ENCODE data around the gene PNLIPRP1.

PNLIPRP1 gene

GRCh38 chr10:116590590-116591444, at the start of gene PNLIPRP1:
TSS of gene PNLIPRP1 (plus strand) at chr10:116590959. CDS start at chr10:116591130, 171 bp downstream.
- DNase-seq (ENCODE audit: low read depth): no peak

DNA sequence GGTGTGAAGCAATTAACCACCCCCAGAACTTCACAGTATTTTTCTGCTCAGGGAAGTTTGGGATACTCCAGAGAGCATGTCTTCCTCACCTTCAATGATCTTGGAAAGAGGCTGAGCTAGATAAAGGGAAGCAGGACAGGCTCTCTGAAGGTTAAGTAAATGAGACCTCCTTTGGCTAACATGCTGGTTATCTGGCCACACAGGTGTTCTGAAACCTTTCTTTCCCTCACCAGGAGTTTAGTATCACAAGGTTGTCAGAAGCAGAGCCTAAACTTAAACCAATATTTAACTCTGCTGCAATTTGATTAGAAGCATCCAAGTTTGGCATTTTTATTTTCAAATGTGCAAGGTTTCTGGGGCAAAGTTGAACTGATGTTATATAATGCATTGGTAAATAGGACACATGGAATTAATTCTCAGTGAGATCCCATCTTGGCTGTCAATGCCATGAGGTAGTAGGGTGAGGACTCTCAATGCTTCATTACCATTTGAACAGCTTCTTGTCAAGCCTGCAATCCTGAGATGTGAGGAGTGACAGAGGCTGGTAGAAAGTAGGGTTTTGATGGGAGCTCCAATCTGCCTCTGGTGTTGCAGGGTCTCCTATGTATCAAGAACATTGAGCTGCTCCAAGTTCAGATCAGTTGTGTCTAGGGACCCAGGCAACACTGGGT, 48.6 kb upstream of the PNLIPRP1 start:
- no peak for DNase-seq (ENCODE audit: low read depth)

DNA sequence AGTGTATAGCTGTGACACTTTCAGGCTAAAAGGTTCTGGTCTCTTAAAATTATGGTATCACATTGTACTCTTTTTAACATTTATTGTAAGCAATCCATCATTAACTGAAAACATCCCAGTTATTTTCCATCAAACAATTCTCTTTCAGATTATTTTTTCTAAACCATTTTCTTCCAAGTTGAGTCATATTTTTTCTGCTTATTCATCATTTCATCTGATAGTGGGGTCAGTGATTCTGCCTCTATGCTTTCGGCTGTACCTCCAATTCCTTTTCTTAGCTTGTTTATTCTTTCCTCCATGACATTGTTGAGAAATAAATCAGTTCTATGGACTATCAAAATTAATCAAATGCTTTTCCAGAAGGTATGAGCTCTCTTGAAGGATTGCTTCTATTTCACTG, 45.6 kb upstream of the PNLIPRP1 start:
- DNase-seq (ENCODE audit: low read depth): no peak

DNA sequence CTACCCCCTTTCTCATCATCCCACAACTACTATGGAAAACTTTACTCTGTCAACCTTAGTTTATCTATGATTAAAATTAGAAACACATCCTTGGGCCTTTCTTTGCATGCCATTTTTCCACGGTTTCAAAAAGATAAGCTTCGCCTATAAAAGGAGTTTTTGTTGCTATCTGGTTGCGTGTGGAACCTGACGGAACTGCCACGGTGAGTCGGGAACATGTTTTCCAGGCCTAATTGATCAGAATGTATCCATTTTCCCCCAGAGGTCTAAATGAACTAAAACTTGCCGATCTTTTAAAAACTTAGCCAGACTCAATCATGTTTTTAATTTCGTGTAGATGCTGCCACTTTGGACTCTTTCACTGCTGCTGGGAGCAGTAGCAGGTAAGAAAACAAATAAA, 45.0 kb upstream of the PNLIPRP1 start, which contains the start of gene PNLIP:
PNLIP (plus strand) TSS at position 176 of the 400 bp plus-strand sequence; CDS start at position 338, 162 bp downstream.
- no peak for DNase-seq (ENCODE audit: low read depth)

- DNase-seq (ENCODE audit: low read depth): no peak
These were observed 42.5 kb upstream of the PNLIPRP1 start for GRCh38 chr10:116548301-116548700.

DNA sequence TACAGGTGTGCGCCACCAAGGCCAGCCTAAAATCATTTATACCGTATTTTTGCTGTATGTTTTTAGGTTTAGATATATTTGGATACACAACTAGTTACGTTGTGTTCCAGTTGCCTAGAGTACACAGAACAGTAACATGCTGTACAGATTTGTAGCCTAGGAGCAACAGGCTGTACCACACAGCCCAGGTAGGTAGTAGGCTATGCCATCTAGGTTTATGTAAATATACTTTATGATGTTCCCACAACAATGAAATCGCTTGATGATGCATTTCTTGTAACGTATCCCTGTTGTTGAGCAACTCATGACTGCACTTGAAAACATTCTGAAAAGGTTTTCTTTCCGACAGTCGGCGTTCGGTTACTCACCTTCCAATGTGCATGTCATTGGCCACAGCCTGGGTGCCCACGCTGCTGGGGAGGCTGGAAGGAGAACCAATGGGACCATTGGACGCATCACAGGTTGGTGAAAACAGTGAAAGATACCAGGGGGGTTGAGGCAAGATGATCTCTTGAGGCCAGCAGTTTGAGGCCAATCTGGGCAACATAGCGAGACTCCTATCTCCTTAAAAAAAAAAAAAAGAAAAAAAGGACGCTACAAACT, 37.3 kb upstream of the PNLIPRP1 start:
- DNase-seq (ENCODE audit: low read depth): no peak

- DNase-seq (ENCODE audit: low read depth): no peak
These were observed 36.1 kb upstream of the PNLIPRP1 start for GRCh38 chr10:116554628-116555027.

DNA sequence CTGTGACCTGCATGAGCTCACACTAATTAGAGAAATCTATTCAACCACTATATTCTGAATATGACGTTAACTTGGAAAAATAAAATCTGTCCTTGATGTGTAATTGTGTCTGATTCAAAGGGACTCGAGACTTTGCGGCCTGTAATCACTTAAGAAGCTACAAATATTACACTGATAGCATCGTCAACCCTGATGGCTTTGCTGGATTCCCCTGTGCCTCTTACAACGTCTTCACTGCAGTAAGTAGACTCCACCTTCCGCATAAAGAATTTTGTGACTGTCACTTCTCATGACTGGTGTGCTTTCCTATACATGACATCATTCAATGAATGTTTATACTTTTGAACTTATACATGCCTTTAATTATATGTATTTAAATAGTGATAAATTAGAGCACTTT, 34.9 kb upstream of the PNLIPRP1 start:
- no peak for DNase-seq (ENCODE audit: low read depth)

- DNase-seq (ENCODE audit: low read depth): no peak
These were observed 33.4 kb upstream of the PNLIPRP1 start for GRCh38 chr10:116557305-116557880.

- no peak for DNase-seq (ENCODE audit: low read depth)
These were observed 25.2 kb upstream of the PNLIPRP1 start for GRCh38 chr10:116565534-116565933.

DNA sequence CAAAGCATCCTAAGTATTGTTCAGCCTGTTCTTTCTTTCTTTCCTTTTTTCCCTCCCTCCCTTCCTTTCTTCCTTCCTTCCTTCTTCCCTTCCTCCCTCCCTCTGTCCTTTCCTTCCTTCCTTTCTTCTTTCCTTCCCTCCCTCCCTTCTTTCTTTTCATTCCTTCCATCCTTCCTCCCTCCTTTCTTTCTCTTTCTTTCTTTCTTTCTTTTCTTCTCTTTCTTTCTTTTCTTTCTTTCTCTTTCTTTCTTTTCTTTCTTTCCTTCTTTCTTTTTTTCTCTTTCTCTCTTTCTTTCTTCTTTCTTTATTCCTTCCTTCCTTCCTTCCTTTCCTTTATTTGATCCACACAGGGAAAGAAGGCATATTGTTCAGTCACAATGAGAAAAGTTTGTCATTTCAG, 23.8 kb upstream of the PNLIPRP1 start:
- DNase-seq (ENCODE audit: low read depth): no peak

- DNase-seq (ENCODE audit: low read depth): no peak
These were observed 23.4 kb upstream of the PNLIPRP1 start for GRCh38 chr10:116567335-116567734.

- no peak for DNase-seq (ENCODE audit: low read depth)
These were observed 16.0 kb upstream of the PNLIPRP1 start for GRCh38 chr10:116574797-116575196.

DNA sequence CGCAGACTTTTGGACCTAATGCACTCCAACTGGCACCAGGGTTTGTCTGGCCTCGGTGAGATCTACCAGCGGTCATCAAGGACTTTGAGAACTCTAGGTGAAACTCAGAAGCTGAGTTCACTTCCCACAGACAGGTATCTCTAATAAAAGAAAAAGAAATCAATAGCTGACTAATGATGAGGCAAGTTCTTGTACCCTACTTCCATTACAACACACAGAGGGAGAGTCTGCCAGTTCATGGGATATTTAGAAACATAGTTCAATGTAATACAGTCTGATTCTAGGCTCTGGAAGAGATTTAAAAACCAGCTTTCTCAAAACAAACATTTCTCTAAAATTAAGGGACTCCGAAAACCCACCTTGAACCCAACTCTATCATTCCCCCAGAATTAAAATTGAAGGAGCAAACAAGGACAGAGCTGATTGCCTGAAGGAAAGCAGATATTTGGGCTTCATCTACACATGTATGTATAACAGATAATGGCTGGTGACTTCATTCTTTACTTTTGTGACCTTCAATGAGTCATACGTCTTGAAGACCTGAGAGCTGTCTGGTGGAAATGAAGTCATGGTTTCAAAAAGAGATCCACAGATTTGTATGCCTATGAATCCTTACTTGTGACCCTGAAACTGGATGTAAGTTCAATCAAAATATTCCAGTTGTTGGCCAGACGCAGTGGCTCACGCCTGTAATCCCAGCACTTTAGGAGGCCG, 2.7 kb upstream of the PNLIPRP1 start:
- no peak for DNase-seq (ENCODE audit: low read depth)

GRCh38 chr10:116588995-116589394, 1.8 kb upstream of the PNLIPRP1 start:
- DNase-seq (ENCODE audit: low read depth): no peak

DNA sequence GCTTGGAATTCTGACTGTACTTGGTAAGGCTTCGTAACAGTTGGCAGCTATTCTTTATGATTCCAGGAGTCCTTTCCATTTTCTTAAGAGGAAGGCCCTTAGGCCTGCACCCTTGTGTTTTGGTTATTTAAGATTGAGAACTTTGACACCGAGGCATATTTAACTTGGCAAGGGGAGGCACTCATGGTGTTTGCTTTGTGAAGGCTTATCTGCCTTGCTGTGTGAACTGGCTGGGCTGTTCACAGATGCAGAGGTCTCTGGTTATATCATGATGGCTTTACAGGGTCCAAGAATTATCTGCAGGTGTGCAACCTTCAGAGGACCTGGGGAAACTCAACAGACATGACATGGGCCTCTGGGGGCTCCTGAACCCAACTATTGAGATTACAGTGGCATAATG, 833 bp upstream of the PNLIPRP1 start:
- DNase-seq (ENCODE audit: low read depth): no peak

GRCh38 chr10:116593139-116593740, 2.5 kb downstream of the PNLIPRP1 start:
- no peak for DNase-seq (ENCODE audit: low read depth)

GRCh38 chr10:116594525-116595035, 3.8 kb downstream of the PNLIPRP1 start:
- DNase-seq (ENCODE audit: low read depth): no peak

DNA sequence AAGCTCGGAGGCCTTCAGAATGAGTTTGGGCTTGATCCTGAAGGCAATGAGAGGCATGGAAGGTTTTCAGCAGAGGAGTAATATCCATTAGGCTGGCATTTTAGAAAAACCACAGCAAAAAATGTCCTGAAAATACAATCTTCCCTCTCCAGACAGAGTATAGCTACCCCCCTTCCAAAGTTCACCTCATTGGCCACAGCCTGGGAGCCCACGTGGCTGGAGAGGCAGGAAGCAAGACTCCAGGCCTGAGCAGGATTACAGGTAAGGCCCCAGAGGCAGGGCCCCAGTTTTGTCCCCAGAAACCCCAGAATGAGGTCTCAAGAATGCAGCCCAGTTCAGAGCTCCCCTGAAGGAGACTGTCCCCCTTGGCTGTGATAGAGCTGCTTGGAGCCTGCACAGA, 5.3 kb downstream of the PNLIPRP1 start:
- DNase-seq (ENCODE audit: low read depth): no peak

DNA sequence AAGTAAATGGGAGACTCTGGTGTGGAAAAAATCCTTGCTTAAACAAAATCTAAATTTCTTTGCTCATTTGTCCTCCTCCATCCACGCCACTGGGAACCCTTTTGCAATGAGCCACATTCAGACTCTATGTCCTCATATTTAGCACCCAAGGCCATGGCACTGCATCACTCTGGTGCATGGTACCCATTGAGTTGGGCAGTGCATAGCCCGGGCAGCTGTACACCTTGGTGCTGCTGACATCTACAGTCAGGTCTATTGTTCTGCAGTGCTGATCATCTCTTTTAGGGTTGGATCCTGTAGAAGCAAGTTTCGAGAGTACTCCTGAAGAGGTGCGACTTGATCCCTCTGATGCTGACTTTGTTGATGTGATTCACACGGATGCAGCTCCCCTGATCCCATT, 6.8 kb downstream of the PNLIPRP1 start:
- DNase-seq (ENCODE audit: low read depth): no peak

- DNase-seq (ENCODE audit: low read depth): no peak
These were observed 7.6 kb downstream of the PNLIPRP1 start for GRCh38 chr10:116598329-116598728.
